ENCODE data around the gene FMN2.

FMN2 gene

GRCh38 chr1:240091614-240092300 lies at the start of gene FMN2:
Gene FMN2, plus strand, starts transcription at chr1:240091883. Its CDS starts 227 bp downstream, at chr1:240092110.
- TF ChIP-seq TSHZ2 (CRISPR knock-in tag; IDR thresholded peaks at IDR 0.05) (no peak), SNAI2 (CRISPR knock-in tag; IDR thresholded peaks at IDR 0.05) (no peak), ESRRG (CRISPR knock-in tag; IDR thresholded peaks at IDR 0.05) (no peak), OSR1 (CRISPR knock-in tag; IDR thresholded peaks at IDR 0.05) (no peak), BACH2 (CRISPR knock-in tag; IDR thresholded peaks at IDR 0.05; ENCODE audit: borderline replicate concordance) (no peak), ZNF70 (CRISPR knock-in tag; IDR thresholded peaks at IDR 0.05) (no peak), PPARA (CRISPR knock-in tag; IDR thresholded peaks at IDR 0.05; ENCODE audit: borderline replicate concordance) (no peak), ZC3H10 (CRISPR knock-in tag; IDR thresholded peaks at IDR 0.05) (no peak), PATZ1 (CRISPR knock-in tag; IDR thresholded peaks at IDR 0.05; ENCODE audit: borderline replicate concordance) (no peak), CSRNP3 (CRISPR knock-in tag; IDR thresholded peaks at IDR 0.05) (no peak), ZNF8 (CRISPR knock-in tag; IDR thresholded peaks at IDR 0.05) (no peak), TCF4 (CRISPR knock-in tag; IDR thresholded peaks at IDR 0.05; ENCODE audit: borderline replicate concordance) (no peak), POU6F1 (CRISPR knock-in tag; IDR thresholded peaks at IDR 0.05; ENCODE audit: borderline replicate concordance, low read depth) (no peak), ZFP3 (CRISPR knock-in tag; IDR thresholded peaks at IDR 0.05) (no peak), CSDC2 (CRISPR knock-in tag; IDR thresholded peaks at IDR 0.05) (no peak), ARNTL (CRISPR knock-in tag; IDR thresholded peaks at IDR 0.05; ENCODE audit: borderline replicate concordance, low read depth) (no peak), ISL1 (CRISPR knock-in tag; IDR thresholded peaks at IDR 0.05) (no peak), CREB5 (CRISPR knock-in tag; IDR thresholded peaks at IDR 0.05; ENCODE audit: low read depth) (no peak)
- peak; percentile 82 for ATAC-seq

GRCh38 chr1:240044620-240045019 lies 47.1 kb upstream of the FMN2 start:
- TF ChIP-seq SNAI2 (CRISPR knock-in tag; IDR thresholded peaks at IDR 0.05) (no peak), ARNTL (CRISPR knock-in tag; IDR thresholded peaks at IDR 0.05; ENCODE audit: borderline replicate concordance, low read depth) (no peak), OSR1 (CRISPR knock-in tag; IDR thresholded peaks at IDR 0.05) (no peak), ISL1 (CRISPR knock-in tag; IDR thresholded peaks at IDR 0.05) (no peak), ZFP3 (CRISPR knock-in tag; IDR thresholded peaks at IDR 0.05) (no peak), ESRRG (CRISPR knock-in tag; IDR thresholded peaks at IDR 0.05) (no peak), CSDC2 (CRISPR knock-in tag; IDR thresholded peaks at IDR 0.05) (no peak), GLIS3 (CRISPR knock-in tag; IDR thresholded peaks at IDR 0.05) (no peak), BACH2 (CRISPR knock-in tag; IDR thresholded peaks at IDR 0.05; ENCODE audit: borderline replicate concordance) (no peak), ZC3H10 (CRISPR knock-in tag; IDR thresholded peaks at IDR 0.05) (no peak), CSRNP3 (CRISPR knock-in tag; IDR thresholded peaks at IDR 0.05) (no peak), POU6F1 (CRISPR knock-in tag; IDR thresholded peaks at IDR 0.05; ENCODE audit: borderline replicate concordance, low read depth) (no peak)
- peak; percentile 38; the same call in 1 of the 3 replicates for ATAC-seq
